ENCODE results near the gene ORM2.
"Not testable (repeated sequence)": the region's sequence is repeated elsewhere in the genome, so short reads cannot be mapped to it uniquely, and the experiment has no call there.

Gene ORM2

GRCh38 chr9:114315723-114316363, 13.8 kb upstream of the ORM2 start:
- no peak for DNase-seq

GRCh38 chr9:114316605-114317230, 13.0 kb upstream of the ORM2 start:
- DNase-seq = no peak

GRCh38 chr9:114317665-114318357, 11.9 kb upstream of the ORM2 start:
- no peak for DNase-seq

GRCh38 chr9:114318416-114318815, 11.3 kb upstream of the ORM2 start:
- DNase-seq = no peak

- DNase-seq = no peak
Observed at GRCh38 chr9:114319147-114319546, 10.5 kb upstream of the ORM2 start.

- peak; percentile 54 for DNase-seq
Observed at GRCh38 chr9:114320710-114321109, 9.0 kb upstream of the ORM2 start.

DNA sequence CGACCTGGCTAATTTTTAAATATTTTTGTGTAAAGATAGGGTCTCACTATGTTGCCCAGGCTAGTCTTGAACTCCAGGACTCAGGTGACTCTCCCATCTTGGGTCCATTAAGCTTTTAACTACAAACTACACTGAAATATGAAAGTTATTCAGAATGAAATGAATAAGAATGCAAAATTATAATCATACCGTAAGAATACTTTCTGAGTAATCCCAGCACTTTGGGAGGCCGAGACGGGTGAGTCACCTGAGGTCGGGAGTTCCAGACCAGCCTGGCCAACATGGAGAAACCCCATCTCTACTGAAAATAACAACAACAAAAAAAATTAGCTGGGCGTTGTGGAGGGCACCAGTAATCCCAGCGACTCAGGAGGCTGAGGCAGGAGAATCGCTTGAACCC, 7.9 kb upstream of the ORM2 start:
- no peak for DNase-seq

DNA sequence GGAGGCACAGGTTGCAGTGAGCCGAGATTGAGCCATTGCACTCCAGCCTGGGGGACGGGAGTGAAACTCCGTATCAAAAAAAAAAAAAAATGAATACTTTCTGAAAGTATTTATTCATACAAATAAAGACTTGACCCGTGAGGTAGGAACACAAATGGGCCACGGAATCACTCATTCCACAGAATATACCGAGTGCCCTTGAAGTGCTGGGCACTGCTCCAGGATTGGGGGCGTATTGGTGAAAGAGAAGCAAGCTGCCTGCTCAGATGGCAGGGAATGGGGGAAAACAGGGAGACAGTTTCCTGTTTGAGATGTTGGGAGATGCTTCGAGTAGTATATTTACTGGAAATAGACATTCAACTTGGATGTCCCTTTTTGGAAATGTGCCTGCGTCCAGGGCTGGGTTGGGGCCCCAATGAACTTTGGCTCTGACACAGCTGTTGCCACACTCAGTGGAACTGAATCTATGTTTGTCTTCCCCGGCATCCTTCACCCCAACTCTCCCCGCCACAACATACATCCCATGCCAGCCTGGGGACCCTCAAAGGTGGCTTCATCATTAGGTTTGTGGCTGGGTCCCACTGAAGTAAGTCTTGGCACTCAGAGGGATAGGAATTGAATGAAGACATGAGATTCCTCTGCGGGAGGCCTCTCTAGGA, 7.4 kb upstream of the ORM2 start:
- DNase-seq = not testable (repeated sequence)

DNA sequence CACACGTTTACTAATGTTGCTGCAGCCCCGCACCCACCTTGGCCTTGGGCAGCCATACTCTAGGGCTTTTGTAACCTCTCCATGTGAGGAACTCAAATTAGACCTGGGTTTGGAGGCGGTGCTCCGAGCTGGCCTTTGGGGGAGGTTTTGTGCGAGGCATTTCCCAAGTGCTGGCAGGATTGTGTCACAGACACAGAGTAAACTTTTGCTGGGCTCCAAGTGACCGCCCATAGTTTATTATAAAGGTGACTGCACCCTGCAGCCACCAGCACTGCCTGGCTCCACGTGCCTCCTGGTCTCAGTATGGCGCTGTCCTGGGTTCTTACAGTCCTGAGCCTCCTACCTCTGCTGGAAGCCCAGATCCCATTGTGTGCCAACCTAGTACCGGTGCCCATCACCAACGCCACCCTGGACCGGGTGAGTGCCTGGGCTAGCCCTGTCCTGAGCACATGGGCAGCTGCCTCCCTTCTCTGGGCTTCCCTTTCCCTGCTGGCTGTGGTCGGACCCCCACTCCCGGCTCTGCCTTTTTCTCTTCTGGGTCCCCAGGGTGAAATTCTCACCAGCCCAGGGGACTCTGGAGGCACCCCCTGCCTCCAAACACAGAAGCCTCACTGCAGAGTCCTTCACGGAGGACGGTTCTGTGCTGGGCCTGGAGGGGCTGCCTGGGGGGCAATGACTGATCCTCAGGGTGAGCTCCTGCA, 6.7 kb upstream of the ORM2 start, which contains the start of gene ORM1:
Gene ORM1, plus strand, starts transcription at position 268 of the 701 bp plus-strand sequence. Its CDS starts 36 bp downstream, at position 304.
- not testable (repeated sequence) for DNase-seq

- not testable (repeated sequence) for DNase-seq
Observed at GRCh38 chr9:114323849-114324248, 5.8 kb upstream of the ORM2 start.

- DNase-seq = no peak
Observed at GRCh38 chr9:114324492-114324891, 5.2 kb upstream of the ORM2 start.

- not testable (repeated sequence) for DNase-seq
Observed at GRCh38 chr9:114324965-114325364, 4.7 kb upstream of the ORM2 start.

DNA sequence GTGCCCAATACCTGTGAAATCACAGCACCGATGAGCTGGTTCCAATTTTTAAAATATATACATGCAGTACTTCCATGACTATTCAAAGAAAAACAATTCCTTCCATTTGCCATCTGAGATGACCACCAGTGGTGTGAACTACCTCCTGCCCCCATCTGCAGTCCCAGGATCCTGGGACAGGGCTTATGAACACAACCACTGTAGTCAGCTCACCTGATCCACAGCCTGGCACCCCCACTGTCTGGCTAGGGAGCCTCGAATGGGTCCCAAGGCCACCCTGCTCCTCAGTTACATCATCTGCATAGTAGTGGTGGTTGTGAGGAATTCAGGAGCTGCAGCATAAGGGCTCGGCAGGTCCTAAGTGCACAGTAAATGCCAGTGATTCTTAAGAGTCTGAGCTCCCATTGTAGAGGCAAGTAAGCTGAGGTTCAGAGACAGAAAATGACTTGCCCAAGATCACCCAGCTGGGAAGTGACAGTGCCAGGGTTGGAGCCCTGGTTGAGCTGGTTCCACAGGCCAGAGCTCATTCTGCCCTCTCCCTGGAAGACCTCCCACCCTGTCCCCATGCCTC, 3.9 kb upstream of the ORM2 start:
- not testable (repeated sequence) for DNase-seq

DNA sequence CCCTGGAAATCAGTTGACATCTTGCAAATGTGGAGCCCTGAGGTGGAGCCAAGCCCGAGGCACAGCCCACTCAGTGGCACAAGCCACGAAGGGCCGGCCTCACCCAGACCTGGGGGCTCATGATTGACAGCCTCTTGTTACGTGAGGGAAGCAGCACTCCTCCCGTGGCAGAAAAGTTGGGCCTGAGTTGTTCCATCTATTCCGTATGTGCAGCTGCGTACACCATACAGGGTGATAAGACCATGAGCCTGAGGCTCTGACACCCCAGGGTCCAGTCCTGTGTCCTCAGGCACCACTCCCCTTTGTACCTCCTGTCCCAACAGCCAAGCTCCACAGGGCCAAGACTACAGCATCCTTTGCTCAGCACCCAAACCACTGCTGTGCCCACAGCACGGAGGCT, 1.9 kb upstream of the ORM2 start:
- DNase-seq = no peak

GRCh38 chr9:114328357-114328820, 1.3 kb upstream of the ORM2 start:
- DNase-seq = not testable (repeated sequence)

DNA sequence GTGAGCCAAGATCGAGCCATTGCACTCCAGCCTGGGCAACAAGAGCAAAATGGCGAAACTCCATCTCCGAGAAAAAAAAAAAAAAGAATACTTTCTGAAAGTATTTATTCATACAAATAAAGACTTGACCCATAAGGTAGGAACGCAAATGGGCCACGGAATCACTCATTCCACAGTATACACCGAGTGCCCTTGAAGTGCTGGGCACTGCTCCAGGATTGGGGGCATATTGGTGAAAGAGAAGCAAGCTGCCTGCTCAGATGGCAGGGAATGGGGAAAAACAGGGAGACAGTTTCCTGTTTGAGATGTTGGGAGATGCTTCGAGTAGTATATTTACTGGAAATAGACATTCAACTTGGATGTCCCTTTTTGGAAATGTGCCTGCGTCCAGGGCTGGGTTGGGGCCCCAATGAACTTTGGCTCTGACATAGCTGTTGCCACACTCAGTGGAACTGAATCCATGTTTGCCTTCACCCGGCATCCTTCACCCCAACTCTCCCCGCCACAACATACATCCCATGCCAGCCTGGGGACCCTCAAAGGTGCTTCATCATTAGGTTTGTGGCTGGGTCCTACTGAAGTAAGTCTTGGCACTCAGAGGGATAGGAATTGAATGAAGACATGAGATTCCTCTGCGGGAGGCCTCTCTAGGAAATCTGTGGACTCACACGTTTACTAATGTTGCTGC, 588 bp upstream of the ORM2 start:
- not testable (repeated sequence) for DNase-seq

GRCh38 chr9:114330636-114331035, 967 bp downstream of the ORM2 start:
- DNase-seq = no peak

- DNase-seq = not testable (repeated sequence)
Observed at GRCh38 chr9:114331229-114332195, 1.8 kb downstream of the ORM2 start.

DNA sequence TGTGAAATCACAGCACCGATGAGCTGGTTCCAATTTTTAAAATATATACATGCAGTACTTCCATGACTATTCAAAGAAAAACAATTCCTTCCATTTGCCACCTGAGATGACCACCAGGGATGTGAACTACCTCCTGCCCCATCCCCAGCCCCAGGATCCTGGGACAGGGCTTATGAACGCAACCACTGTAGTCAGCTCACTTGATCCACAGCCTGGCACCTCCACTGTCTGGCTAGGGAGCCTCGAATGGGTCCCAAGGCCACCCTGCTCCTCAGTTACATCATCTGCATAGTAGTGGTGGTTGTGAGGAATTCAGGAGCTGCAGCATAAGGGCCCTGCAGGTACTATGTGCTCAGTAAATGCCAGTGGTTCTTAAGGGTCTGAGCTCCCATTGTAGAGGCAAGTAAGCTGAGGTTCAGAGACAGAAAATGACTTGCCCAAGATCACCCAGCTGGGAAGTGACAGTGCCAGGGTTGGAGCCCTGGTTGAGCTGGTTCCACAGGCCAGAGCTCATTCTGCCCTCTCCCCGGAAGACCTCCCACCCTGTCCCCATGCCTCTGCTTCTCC, 2.9 kb downstream of the ORM2 start:
- not testable (repeated sequence) for DNase-seq

DNA sequence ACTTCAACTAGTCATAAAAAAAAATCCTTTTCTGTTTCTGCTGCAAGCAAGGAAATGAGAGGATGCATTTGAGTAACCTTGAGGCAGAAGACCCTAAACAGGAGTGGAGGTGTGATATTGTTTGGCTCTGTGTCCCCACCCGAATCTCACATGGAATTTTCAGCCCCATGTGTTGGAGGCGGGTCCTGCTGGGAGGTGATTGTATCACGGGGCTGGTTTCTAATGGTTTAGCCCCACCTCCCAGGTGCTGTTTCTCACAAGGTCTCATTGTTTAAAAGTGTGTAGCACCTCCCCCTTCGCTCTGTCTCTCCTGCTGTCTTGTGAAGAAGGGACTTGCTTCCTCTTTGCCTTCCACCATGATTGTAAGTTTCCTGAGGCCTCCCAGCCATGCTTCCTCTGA, 4.0 kb downstream of the ORM2 start:
- DNase-seq = not testable (repeated sequence)

Measured in DMS53 (cell line).